HEK293T (cell line): ENCODE measurements around the gene LCP2.

Source experiments
- ELF4 ChIP-seq: fragments of 450-650 bp; IDR thresholded peaks from 2 replicates; pipeline ENCODE4 v1.6.1; 2017; ENCODE audit warnings: antibody characterized with exemption
- FOXK2 ChIP-seq: fragments of 450-650 bp; IDR thresholded peaks from 2 replicates; pipeline ENCODE4 v1.6.1; 2016; ENCODE audit warnings: mild to moderate bottlenecking
- PKNOX1 ChIP-seq: fragments of 450-650 bp; IDR thresholded peaks from 2 replicates; pipeline ENCODE4 v1.6.1; 2016
- SP1 ChIP-seq: fragments of 450-650 bp; IDR thresholded peaks from 2 replicates; pipeline ENCODE4 v1.6.1; 2017

- TF ChIP-seq FOXK2 (no peak), ELF4 (no peak), PKNOX1 (no peak), SP1 (no peak)
Measured at GRCh38 chr5:170345971-170346370, 48.4 kb upstream of the LCP2 start.
